SK-N-MC (cell line): Measurements from ENCODE around the gene RNF14.

Experiments
- DNase-seq: peaks from one replicate; pipeline ENCODE4 v3.0.0-alpha.2; 2011; ENCODE audit warnings: low read depth, low spot score
- H3K27ac ChIP-seq: fragments of 200-600 bp; sonication (generic); 2 replicates; pipeline ENCODE4 v1.5.1; 2016; ENCODE audit warnings: mixed run types
- H3K36me3 ChIP-seq: fragments of 200-600 bp; sonication (generic); 2 replicates; pipeline ENCODE4 v1.6.1; 2017; ENCODE audit warnings: antibody characterized with exemption, low read length, mixed read lengths; ENCODE audit not compliant: insufficient read depth
- H3K4me3 ChIP-seq: fragments of 200-600 bp; sonication (generic); 2 replicates; pipeline ENCODE4 v1.5.1; 2016
- H3K9ac ChIP-seq: fragments of 200-600 bp; sonication (generic); 2 replicates; pipeline ENCODE4 v1.8.0; 2017; ENCODE audit warnings: mixed run types, mixed read lengths; ENCODE audit not compliant: insufficient read length
- H3K9me3 ChIP-seq: fragments of 200-600 bp; sonication (generic); 2 replicates; pipeline ENCODE4 v1.6.1; 2017; ENCODE audit warnings: low read depth, mild to moderate bottlenecking, antibody characterized with exemption, low read length, moderate library complexity, mixed read lengths
- EZH2 ChIP-seq: fragments of 200-600 bp; sonication (generic); IDR thresholded peaks from one replicate; pipeline ENCODE4 v1.6.1; 2017; ENCODE audit warnings: antibody characterized with exemption
- FOXP2 ChIP-seq: optimal IDR thresholded peaks from 2 replicates; pipeline ENCODE3; 2011; ENCODE audit warnings: mild to moderate bottlenecking, moderate library complexity; ENCODE audit not compliant: insufficient read depth; ENCODE audit errors: extremely low read length, control extremely low read depth
- POLR2AphosphoS5 ChIP-seq: IDR thresholded peaks from 2 replicates; pipeline ENCODE4 v1.6.1; 2012; ENCODE audit warnings: mild to moderate bottlenecking, low read depth, low read length, borderline replicate concordance

The RNF14 gene

GRCh38 chr5:142038735-142039134 is 69.8 kb downstream of the RNF14 start:
- DNase-seq: no peak
- Histone ChIP-seq H3K27ac (no peak overlapping the region), H3K36me3 (no peaks in the 10 kb centered on the region), H3K9me3 (no peaks in the 10 kb centered on the region), H3K9ac (no peak overlapping the region), H3K4me3 (no peak overlapping the region)
- TF ChIP-seq EZH2 (no peak), POLR2AphosphoS5 (no peak), FOXP2 (no peak)
